ENCODE results near the gene SLC8A2.

- TF ChIP-seq MAZ (IDR thresholded peaks at IDR 0.05; ENCODE audit: borderline replicate concordance, low read depth, low read length) (no peak), RAD21 (IDR thresholded peaks at IDR 0.05; ENCODE audit: low read length) (no peak), POLR2A (IDR thresholded peaks at IDR 0.05; ENCODE audit: low read depth, low read length) (no peak), SMC3 (IDR thresholded peaks at IDR 0.05; ENCODE audit: low read depth, low read length) (no peak), RCOR1 (IDR thresholded peaks at IDR 0.05; ENCODE audit: insufficient replicate concordance, low read length) (no peak)
- TF ChIP-seq, protein P1, sequence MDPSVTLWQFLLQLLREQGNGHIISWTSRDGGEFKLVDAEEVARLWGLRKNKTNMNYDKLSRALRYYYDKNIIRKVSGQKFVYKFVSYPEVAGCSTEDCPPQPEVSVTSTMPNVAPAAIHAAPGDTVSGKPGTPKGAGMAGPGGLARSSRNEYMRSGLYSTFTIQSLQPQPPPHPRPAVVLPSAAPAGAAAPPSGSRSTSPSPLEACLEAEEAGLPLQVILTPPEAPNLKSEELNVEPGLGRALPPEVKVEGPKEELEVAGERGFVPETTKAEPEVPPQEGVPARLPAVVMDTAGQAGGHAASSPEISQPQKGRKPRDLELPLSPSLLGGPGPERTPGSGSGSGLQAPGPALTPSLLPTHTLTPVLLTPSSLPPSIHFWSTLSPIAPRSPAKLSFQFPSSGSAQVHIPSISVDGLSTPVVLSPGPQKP (IDR thresholded peaks at IDR 0.05; ENCODE audit: borderline replicate concordance, low read depth, low read length), result no peak
- TF ChIP-seq, protein P2, sequence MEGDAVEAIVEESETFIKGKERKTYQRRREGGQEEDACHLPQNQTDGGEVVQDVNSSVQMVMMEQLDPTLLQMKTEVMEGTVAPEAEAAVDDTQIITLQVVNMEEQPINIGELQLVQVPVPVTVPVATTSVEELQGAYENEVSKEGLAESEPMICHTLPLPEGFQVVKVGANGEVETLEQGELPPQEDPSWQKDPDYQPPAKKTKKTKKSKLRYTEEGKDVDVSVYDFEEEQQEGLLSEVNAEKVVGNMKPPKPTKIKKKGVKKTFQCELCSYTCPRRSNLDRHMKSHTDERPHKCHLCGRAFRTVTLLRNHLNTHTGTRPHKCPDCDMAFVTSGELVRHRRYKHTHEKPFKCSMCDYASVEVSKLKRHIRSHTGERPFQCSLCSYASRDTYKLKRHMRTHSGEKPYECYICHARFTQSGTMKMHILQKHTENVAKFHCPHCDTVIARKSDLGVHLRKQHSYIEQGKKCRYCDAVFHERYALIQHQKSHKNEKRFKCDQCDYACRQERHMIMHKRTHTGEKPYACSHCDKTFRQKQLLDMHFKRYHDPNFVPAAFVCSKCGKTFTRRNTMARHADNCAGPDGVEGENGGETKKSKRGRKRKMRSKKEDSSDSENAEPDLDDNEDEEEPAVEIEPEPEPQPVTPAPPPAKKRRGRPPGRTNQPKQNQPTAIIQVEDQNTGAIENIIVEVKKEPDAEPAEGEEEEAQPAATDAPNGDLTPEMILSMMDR (conservative IDR thresholded peaks at IDR 0.05; ENCODE audit: low read depth, low read length), result no peak
- TF ChIP-seq, protein P3, sequence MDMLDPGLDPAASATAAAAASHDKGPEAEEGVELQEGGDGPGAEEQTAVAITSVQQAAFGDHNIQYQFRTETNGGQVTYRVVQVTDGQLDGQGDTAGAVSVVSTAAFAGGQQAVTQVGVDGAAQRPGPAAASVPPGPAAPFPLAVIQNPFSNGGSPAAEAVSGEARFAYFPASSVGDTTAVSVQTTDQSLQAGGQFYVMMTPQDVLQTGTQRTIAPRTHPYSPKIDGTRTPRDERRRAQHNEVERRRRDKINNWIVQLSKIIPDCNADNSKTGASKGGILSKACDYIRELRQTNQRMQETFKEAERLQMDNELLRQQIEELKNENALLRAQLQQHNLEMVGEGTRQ (IDR thresholded peaks at IDR 0.05; ENCODE audit: low read depth, low read length), result no peak
Measured at GRCh38 chr19:47503826-47504150, 32.1 kb upstream of the SLC8A2 start.

Measured in IMR-90 (cell line).